GM23338 (cell line): ENCODE measurements around the gene SPTBN4. TPM values are rescaled to one million over a fixed set of nuclear protein-coding genes. Genes with fewer than 3 reads are reported as not detected.

Experiments
- ATAC-seq: fragments of 200-7000 bp; cut with Tn5 transposase; 3 replicates; pipeline ENCODE4 v1.9.1; 2020
- DNase-seq: peaks from one replicate; pipeline ENCODE4 v3.0.0-alpha.2; 2015; ENCODE audit warnings: low spot score
- H2AFZ ChIP-seq: fragments of 200-600 bp; sonication (generic); 2 replicates; pipeline ENCODE4 v1.8.0; 2016; ENCODE audit warnings: antibody characterized with exemption, mild to moderate bottlenecking, moderate library complexity
- H3F3A ChIP-seq: fragments of 200-600 bp; sonication (generic); replicated peaks from 2 replicates; pipeline ENCODE4 v1.8.0; 2017; ENCODE audit warnings: antibody characterized with exemption, mixed run types, low read depth
- H3K27ac ChIP-seq: fragments of 200-600 bp; sonication (generic); 2 replicates; pipeline ENCODE4 v1.6.1; 2016; ENCODE audit warnings: low read depth
- H3K27me3 ChIP-seq: fragments of 200-600 bp; sonication (generic); 2 replicates; pipeline ENCODE4 v1.8.0; 2016; ENCODE audit warnings: mild to moderate bottlenecking, mixed run types, moderate library complexity; ENCODE audit not compliant: insufficient read depth
- H3K36me3 ChIP-seq: fragments of 200-600 bp; sonication (generic); 2 replicates; pipeline ENCODE4 v1.8.0; 2016; ENCODE audit warnings: mild to moderate bottlenecking; ENCODE audit not compliant: insufficient read depth
- H3K4me1 ChIP-seq: fragments of 200-600 bp; sonication (generic); 2 replicates; pipeline ENCODE4 v1.8.0; 2016; ENCODE audit warnings: mild to moderate bottlenecking, moderate library complexity; ENCODE audit not compliant: insufficient read depth
- H3K4me2 ChIP-seq: fragments of 200-600 bp; sonication (generic); 2 replicates; pipeline ENCODE4 v1.7.1; 2017; ENCODE audit warnings: mixed run types
- H3K4me3 ChIP-seq: fragments of 200-600 bp; sonication (generic); 2 replicates; pipeline ENCODE4 v1.6.1; 2016; ENCODE audit warnings: mixed run types
- H3K79me2 ChIP-seq: fragments of 200-600 bp; sonication (generic); replicated peaks from 2 replicates; pipeline ENCODE4 v1.8.0; 2017; ENCODE audit warnings: mild to moderate bottlenecking; ENCODE audit not compliant: insufficient read depth
- H3K9me2 ChIP-seq: fragments of 200-600 bp; sonication (generic); 2 replicates; pipeline ENCODE4 v1.8.0; 2017; ENCODE audit not compliant: insufficient read depth
- H4K20me1 ChIP-seq: fragments of 200-600 bp; sonication (generic); replicated peaks from 2 replicates; pipeline ENCODE4 v1.8.0; 2017; ENCODE audit warnings: mild to moderate bottlenecking; ENCODE audit not compliant: insufficient read depth
- H3K27ac Mint-ChIP-seq: 2 replicates; pipeline ENCODE4 v1.8.0; 2020; ENCODE audit warnings: inconsistent platforms, mild to moderate bottlenecking, moderate library complexity, mixed read lengths
- H3K27me3 Mint-ChIP-seq: 3 replicates; pipeline ENCODE4 v1.8.0; 2022; ENCODE audit warnings: low read depth, mild to moderate bottlenecking, moderate library complexity, mixed read lengths, inconsistent platforms; ENCODE audit not compliant: insufficient read depth, poor library complexity
- H3K36me3 Mint-ChIP-seq: 3 replicates; pipeline ENCODE4 v1.8.0; 2021; ENCODE audit warnings: low read depth, mild to moderate bottlenecking, inconsistent platforms, moderate library complexity, mixed read lengths
- H3K4me1 Mint-ChIP-seq: 3 replicates; pipeline ENCODE4 v1.8.0; 2020; ENCODE audit warnings: mild to moderate bottlenecking, inconsistent platforms, mixed read lengths
- H3K4me3 Mint-ChIP-seq: 3 replicates; pipeline ENCODE4 v1.8.0; 2021; ENCODE audit warnings: moderate library complexity, mild to moderate bottlenecking, inconsistent platforms, mixed read lengths
- H3K9me3 Mint-ChIP-seq: 3 replicates; pipeline ENCODE4 v1.8.0; 2020; ENCODE audit warnings: moderate library complexity, mild to moderate bottlenecking, inconsistent platforms, mixed read lengths
- CREB1 ChIP-seq: fragments of 250-450 bp; sonication (Bioruptor Pico); IDR thresholded peaks from 2 replicates; pipeline ENCODE4 v1.5.0; 2020; ENCODE audit warnings: low read depth, mild to moderate bottlenecking, moderate library complexity
- CTCF ChIP-seq, 2 experiments: fragments of 200-600 bp in 1 of 2; sonication (generic) in 1 of 2; conservative IDR thresholded peaks; 2 replicates each; pipeline versions ENCODE4 v1.5.1 to v1.6.1; 2016 to 2017; ENCODE audit warnings: antibody characterized with exemption in 2 of 2, low read depth in 2 of 2, mild to moderate bottlenecking in 2 of 2, moderate library complexity in 1 of 2
- ETS1 ChIP-seq: IDR thresholded peaks from 2 replicates; pipeline ENCODE4 v1.6.1; 2016; ENCODE audit warnings: antibody characterized with exemption
- EZH2 ChIP-seq: fragments of 200-600 bp; sonication (generic); IDR thresholded peaks from one replicate; pipeline ENCODE4 v1.8.0; 2017; ENCODE audit warnings: antibody characterized with exemption, mild to moderate bottlenecking, low read depth; ENCODE audit not compliant: unreplicated experiment
- EZH2phosphoT487 ChIP-seq: fragments of 200-600 bp; sonication (generic); IDR thresholded peaks from one replicate; pipeline ENCODE4 v1.8.1; 2018; ENCODE audit warnings: antibody characterized with exemption; ENCODE audit not compliant: unreplicated experiment
- JUNB ChIP-seq: IDR thresholded peaks from one replicate; pipeline ENCODE4 v1.6.1; 2016; ENCODE audit warnings: antibody characterized with exemption; ENCODE audit not compliant: unreplicated experiment
- POLR2AphosphoS5 ChIP-seq: IDR thresholded peaks from 2 replicates; pipeline ENCODE4 v1.6.1; 2016; ENCODE audit warnings: antibody characterized with exemption, low read depth
- STAT1 ChIP-seq: IDR thresholded peaks from one replicate; pipeline ENCODE4 v1.6.1; 2016; ENCODE audit warnings: antibody characterized with exemption; ENCODE audit not compliant: unreplicated experiment
- ZNF331 ChIP-seq: fragments of 250-450 bp; sonication (Bioruptor Pico); IDR thresholded peaks from 2 replicates; pipeline ENCODE4 v1.5.0; 2020; ENCODE audit warnings: low read depth, mild to moderate bottlenecking, moderate library complexity
- polyA plus RNA-seq: library from polyadenylated mRNA; unstranded; fragments of >200 nt; fragmentation: Nextera tagmentation; extraction: Ambion mirVana; gene quantifications from 2 replicates; pipeline ENCODE4 v1.2.1, GENCODE V29; 2016
- total RNA-seq: library from RNA; depleted of rRNA; stranded (reverse); fragments of >200 nt; shearing (Covaris generic); gene quantifications from 2 replicates; pipeline ENCODE4 v1.2.3, GENCODE V29; 2014
- TF ChIP-seq, protein P1 (sequence below): IDR thresholded peaks from one replicate; pipeline ENCODE4 v1.6.1; 2018; ENCODE audit warnings: antibody characterized with exemption; ENCODE audit not compliant: unreplicated experiment
- TF ChIP-seq, protein P2 (sequence below): fragments of 250-450 bp; sonication (Bioruptor Pico); IDR thresholded peaks from 2 replicates; pipeline ENCODE4 v1.5.0; 2020; ENCODE audit warnings: mild to moderate bottlenecking, moderate library complexity

Gene SPTBN4
- total and polyA plus RNA-seq, 2 experiments from 2014 or later, result 1.6 to 2.3 TPM

- Histone ChIP-seq H3F3A (peaks cover 7% of the 10 kb centered on the region; the same call in 1 of the 2 replicates), H3K4me1 (peaks cover 11% of the 10 kb centered on the region; the same call in 1 of the 2 replicates), H3K4me3 (no peak overlapping the region), H3K27ac (no peak overlapping the region), H3K27me3 (no peaks in the 10 kb centered on the region), H4K20me1 (no peaks in the 10 kb centered on the region), H3K79me2 (no peaks in the 10 kb centered on the region), H2AFZ (no peak overlapping the region), H3K9me2 (no peaks in the 10 kb centered on the region), H3K36me3 (no peaks in the 10 kb centered on the region), H3K4me2 (no peak overlapping the region)
- no peaks in the 10 kb centered on the region; the same call in 2 of the 3 replicates for H3K36me3 Mint-ChIP-seq
- peaks cover 2% of the 10 kb centered on the region for H3K27me3 Mint-ChIP-seq
- TF ChIP-seq ETS1 (no peak), CREB1 (no peak), EZH2 (no peak), POLR2AphosphoS5 (no peak), EZH2phosphoT487 (no peak), STAT1 (no peak), ZNF331 (CRISPR knock-in tag) (no peak), CTCF (conservative IDR thresholded peaks at IDR 0.05; ENCODE audit: low read depth in 2 of 2) (no peak), JUNB (no peak)
- TF ChIP-seq, protein P1, sequence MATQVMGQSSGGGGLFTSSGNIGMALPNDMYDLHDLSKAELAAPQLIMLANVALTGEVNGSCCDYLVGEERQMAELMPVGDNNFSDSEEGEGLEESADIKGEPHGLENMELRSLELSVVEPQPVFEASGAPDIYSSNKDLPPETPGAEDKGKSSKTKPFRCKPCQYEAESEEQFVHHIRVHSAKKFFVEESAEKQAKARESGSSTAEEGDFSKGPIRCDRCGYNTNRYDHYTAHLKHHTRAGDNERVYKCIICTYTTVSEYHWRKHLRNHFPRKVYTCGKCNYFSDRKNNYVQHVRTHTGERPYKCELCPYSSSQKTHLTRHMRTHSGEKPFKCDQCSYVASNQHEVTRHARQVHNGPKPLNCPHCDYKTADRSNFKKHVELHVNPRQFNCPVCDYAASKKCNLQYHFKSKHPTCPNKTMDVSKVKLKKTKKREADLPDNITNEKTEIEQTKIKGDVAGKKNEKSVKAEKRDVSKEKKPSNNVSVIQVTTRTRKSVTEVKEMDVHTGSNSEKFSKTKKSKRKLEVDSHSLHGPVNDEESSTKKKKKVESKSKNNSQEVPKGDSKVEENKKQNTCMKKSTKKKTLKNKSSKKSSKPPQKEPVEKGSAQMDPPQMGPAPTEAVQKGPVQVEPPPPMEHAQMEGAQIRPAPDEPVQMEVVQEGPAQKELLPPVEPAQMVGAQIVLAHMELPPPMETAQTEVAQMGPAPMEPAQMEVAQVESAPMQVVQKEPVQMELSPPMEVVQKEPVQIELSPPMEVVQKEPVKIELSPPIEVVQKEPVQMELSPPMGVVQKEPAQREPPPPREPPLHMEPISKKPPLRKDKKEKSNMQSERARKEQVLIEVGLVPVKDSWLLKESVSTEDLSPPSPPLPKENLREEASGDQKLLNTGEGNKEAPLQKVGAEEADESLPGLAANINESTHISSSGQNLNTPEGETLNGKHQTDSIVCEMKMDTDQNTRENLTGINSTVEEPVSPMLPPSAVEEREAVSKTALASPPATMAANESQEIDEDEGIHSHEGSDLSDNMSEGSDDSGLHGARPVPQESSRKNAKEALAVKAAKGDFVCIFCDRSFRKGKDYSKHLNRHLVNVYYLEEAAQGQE, result no peak
- TF ChIP-seq, protein P2, sequence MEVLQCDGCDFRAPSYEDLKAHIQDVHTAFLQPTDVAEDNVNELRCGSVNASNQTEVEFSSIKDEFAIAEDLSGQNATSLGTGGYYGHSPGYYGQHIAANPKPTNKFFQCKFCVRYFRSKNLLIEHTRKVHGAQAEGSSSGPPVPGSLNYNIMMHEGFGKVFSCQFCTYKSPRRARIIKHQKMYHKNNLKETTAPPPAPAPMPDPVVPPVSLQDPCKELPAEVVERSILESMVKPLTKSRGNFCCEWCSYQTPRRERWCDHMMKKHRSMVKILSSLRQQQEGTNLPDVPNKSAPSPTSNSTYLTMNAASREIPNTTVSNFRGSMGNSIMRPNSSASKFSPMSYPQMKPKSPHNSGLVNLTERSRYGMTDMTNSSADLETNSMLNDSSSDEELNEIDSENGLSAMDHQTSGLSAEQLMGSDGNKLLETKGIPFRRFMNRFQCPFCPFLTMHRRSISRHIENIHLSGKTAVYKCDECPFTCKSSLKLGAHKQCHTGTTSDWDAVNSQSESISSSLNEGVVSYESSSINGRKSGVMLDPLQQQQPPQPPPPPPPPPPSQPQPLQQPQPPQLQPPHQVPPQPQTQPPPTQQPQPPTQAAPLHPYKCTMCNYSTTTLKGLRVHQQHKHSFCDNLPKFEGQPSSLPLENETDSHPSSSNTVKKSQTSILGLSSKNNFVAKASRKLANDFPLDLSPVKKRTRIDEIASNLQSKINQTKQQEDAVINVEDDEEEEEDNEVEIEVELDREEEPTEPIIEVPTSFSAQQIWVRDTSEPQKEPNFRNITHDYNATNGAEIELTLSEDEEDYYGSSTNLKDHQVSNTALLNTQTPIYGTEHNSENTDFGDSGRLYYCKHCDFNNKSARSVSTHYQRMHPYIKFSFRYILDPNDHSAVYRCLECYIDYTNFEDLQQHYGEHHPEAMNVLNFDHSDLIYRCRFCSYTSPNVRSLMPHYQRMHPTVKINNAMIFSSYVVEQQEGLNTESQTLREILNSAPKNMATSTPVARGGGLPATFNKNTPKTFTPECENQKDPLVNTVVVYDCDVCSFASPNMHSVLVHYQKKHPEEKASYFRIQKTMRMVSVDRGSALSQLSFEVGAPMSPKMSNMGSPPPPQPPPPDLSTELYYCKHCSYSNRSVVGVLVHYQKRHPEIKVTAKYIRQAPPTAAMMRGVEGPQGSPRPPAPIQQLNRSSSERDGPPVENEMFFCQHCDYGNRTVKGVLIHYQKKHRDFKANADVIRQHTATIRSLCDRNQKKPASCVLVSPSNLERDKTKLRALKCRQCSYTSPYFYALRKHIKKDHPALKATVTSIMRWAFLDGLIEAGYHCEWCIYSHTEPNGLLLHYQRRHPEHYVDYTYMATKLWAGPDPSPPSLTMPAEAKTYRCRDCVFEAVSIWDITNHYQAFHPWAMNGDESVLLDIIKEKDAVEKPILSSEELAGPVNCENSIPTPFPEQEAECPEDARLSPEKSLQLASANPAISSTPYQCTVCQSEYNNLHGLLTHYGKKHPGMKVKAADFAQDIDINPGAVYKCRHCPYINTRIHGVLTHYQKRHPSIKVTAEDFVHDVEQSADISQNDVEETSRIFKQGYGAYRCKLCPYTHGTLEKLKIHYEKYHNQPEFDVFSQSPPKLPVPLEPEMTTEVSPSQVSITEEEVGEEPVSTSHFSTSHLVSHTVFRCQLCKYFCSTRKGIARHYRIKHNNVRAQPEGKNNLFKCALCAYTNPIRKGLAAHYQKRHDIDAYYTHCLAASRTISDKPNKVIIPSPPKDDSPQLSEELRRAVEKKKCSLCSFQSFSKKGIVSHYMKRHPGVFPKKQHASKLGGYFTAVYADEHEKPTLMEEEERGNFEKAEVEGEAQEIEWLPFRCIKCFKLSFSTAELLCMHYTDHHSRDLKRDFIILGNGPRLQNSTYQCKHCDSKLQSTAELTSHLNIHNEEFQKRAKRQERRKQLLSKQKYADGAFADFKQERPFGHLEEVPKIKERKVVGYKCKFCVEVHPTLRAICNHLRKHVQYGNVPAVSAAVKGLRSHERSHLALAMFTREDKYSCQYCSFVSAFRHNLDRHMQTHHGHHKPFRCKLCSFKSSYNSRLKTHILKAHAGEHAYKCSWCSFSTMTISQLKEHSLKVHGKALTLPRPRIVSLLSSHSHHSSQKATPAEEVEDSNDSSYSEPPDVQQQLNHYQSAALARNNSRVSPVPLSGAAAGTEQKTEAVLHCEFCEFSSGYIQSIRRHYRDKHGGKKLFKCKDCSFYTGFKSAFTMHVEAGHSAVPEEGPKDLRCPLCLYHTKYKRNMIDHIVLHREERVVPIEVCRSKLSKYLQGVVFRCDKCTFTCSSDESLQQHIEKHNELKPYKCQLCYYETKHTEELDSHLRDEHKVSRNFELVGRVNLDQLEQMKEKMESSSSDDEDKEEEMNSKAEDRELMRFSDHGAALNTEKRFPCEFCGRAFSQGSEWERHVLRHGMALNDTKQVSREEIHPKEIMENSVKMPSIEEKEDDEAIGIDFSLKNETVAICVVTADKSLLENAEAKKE (CRISPR knock-in tag), result no peak
- H3K9me3 Mint-ChIP-seq, result no peaks in the 10 kb centered on the region
- DNase-seq (no peak), ATAC-seq (no peak)
- H3K4me1 Mint-ChIP-seq, result peaks cover 26% of the 10 kb centered on the region
- H3K4me3 Mint-ChIP-seq, result no peak overlapping the region
- H3K27ac Mint-ChIP-seq, result no peak overlapping the region
Measured at GRCh38 chr19:40449506-40449905, 17.3 kb upstream of the SPTBN4 start.
